ENCODE data around the gene ARHGEF25. TPM values are rescaled to one million over a fixed set of nuclear protein-coding genes. Genes with fewer than 3 reads are reported as not detected.
A peak's percentile ranks its signal among the peaks of the same experiment; 100 is the strongest.

The ARHGEF25 gene
- total and polyA plus RNA-seq, 2 of the 13 experiments (the other 11 are each of a cell fraction or from before 2014, with no cell fraction given): 11.5 to 12.5 TPM

GRCh38 chr12:57632958-57633840 is 22.0 kb downstream of the ARHGEF25 start, which contains the start of gene B4GALNT1 (continued):
- TF ChIP-seq PLSCR1 (CRISPR knock-in tag; IDR thresholded peaks at IDR 0.05; ENCODE audit: borderline replicate concordance): no peak
- TF ChIP-seq TFAP4 (IDR thresholded peaks at IDR 0.05; ENCODE audit: borderline replicate concordance, low read depth): no peak
- TF ChIP-seq ZNF816 (CRISPR knock-in tag; IDR thresholded peaks at IDR 0.05; ENCODE audit: borderline replicate concordance): no peak
- no peak for TF ChIP-seq PAX8 (CRISPR knock-in tag; IDR thresholded peaks at IDR 0.05; ENCODE audit: borderline replicate concordance)
- TF ChIP-seq GTF2F1 (IDR thresholded peaks at IDR 0.05; ENCODE audit: low read length): no peak
- TF ChIP-seq ATRX (CRISPR knock-in tag; IDR thresholded peaks at IDR 0.05; ENCODE audit: borderline replicate concordance): no peak
- TF ChIP-seq ZNF543 (CRISPR knock-in tag; IDR thresholded peaks at IDR 0.05): 0 out of 2 replicates have a peak, but pooled peaks have one; percentile 75
- 0 out of 2 replicates have a peak, but pooled peaks have one; percentile 47 for TF ChIP-seq IRF9 (CRISPR knock-in tag; IDR thresholded peaks at IDR 0.05; ENCODE audit: borderline replicate concordance)
- TF ChIP-seq ZNF652 (CRISPR knock-in tag; IDR thresholded peaks at IDR 0.05; ENCODE audit: borderline replicate concordance, low read depth): no peak
- TF ChIP-seq CHCHD3 (CRISPR knock-in tag; IDR thresholded peaks at IDR 0.05): 0 out of 2 replicates have a peak, but pooled peaks have one; percentile 6
- no peak for TF ChIP-seq GMEB2 (CRISPR knock-in tag; IDR thresholded peaks at IDR 0.05; ENCODE audit: low read depth)
- TF ChIP-seq ZNF101 (CRISPR knock-in tag; IDR thresholded peaks at IDR 0.05; ENCODE audit: borderline replicate concordance, low read depth): no peak
- TF ChIP-seq SRSF4 (IDR thresholded peaks at IDR 0.05; ENCODE audit: low read depth, low read length, poor library complexity, severe bottlenecking): no peak
- peak; percentile 93 for TF ChIP-seq MYPOP (CRISPR knock-in tag; IDR thresholded peaks at IDR 0.05)
- TF ChIP-seq MED8 (CRISPR knock-in tag; IDR thresholded peaks at IDR 0.05; ENCODE audit: insufficient replicate concordance): no peak
- peak; percentile 39; the same call in 1 of the 2 replicates for TF ChIP-seq MEIS2 (CRISPR knock-in tag; IDR thresholded peaks at IDR 0.05)
- no peak for TF ChIP-seq ZBTB43 (CRISPR knock-in tag; conservative IDR thresholded peaks at IDR 0.05)
- TF ChIP-seq SALL2 (CRISPR knock-in tag; IDR thresholded peaks at IDR 0.05): peak; percentile 24; the same call in 1 of the 2 replicates
- no peak for TF ChIP-seq ZMAT5 (CRISPR knock-in tag; IDR thresholded peaks at IDR 0.05; ENCODE audit: borderline replicate concordance, low read depth)
- 0 out of 2 replicates have a peak, but pooled peaks have one; percentile 28 for TF ChIP-seq DMAP1 (CRISPR knock-in tag; IDR thresholded peaks at IDR 0.05)
- TF ChIP-seq NPAS2 (CRISPR knock-in tag; IDR thresholded peaks at IDR 0.05; ENCODE audit: borderline replicate concordance): no peak
